HG03432 (cell line): Measurements from ENCODE around the gene GPRIN3.
A peak's percentile ranks its signal among the peaks of the same experiment; 100 is the strongest.
"Not testable (repeated sequence)": the region's sequence is repeated elsewhere in the genome, so short reads cannot be mapped to it uniquely, and the experiment has no call there.

Source experiments
- ATAC-seq: cut with Tn5 transposase; IDR thresholded peaks from one replicate; pipeline ENCODE4 v1.9.1; 2021; ENCODE audit warnings: mild to moderate bottlenecking, moderate library complexity; ENCODE audit not compliant: unreplicated experiment

GPRIN3 gene

GRCh38 chr4:89222170-89222569 is 85.4 kb downstream of the GPRIN3 start:
- peak; percentile 56 for ATAC-seq

- no peak for ATAC-seq
These were observed 86.3 kb downstream of the GPRIN3 start for GRCh38 chr4:89221167-89221867.

- no peak for ATAC-seq
These were observed 89.0 kb downstream of the GPRIN3 start for GRCh38 chr4:89218587-89218986.

DNA sequence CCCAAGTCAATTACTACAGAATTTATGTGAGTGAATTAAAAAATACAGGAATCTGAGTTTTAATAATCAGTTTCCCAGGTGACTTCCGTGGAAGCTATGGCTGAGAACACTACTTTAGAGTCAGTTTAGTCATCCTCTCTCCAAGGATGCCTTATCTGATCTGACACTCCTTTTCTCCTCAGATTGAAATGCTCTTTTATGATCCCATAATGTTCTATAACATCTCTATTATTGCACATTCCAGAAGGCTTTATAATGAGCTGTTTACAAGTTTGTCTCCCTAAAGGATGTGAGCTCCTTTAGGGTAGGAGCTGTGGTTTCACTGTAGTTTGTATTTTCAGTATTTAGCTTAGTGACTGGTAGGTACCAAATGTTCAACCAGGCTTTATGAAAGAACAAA is 90.0 kb downstream of the GPRIN3 start:
- no peak for ATAC-seq

- ATAC-seq = no peak
These were observed 90.7 kb downstream of the GPRIN3 start for GRCh38 chr4:89216866-89217265.

- no peak for ATAC-seq
These were observed 91.2 kb downstream of the GPRIN3 start for GRCh38 chr4:89216422-89216821.

DNA sequence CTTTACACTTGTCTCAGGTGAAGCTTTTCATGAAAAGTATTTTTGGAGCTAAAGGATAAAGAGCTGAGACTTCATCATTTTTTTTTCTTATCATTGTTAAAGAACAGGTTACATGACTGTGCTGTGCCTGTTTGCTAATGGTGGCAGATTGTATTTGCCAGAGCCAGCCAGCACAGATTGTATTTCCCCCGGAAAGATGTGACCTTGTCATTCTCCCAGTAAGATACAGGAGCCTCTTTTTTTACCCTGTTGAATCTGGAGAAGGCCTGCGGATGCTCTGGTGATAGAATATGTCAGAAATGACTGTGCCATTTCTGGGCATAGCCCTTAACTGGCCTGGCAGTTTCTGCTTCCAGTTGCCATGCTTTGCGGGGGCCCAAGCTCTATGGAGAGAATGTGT is 91.9 kb downstream of the GPRIN3 start:
- ATAC-seq = no peak

DNA sequence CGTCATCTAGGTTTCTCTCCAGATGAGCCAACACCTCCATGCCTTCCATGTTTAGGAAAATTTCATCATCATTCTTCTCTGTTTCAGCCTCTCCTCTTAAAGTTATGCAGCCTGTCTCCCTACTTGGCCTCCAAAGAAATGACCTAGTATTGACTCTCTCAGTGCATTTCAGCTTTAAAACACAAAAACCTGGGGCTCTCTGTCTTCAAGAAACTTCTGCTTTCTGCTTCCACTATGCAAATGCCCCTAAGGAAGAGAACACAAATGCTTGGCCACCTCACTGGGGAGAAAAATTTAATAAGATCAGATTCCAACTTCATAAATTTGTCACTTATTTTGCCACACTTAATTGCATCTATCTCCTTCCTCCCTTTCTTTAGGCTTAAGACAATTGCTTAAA is 93.3 kb downstream of the GPRIN3 start:
- ATAC-seq = no peak

DNA sequence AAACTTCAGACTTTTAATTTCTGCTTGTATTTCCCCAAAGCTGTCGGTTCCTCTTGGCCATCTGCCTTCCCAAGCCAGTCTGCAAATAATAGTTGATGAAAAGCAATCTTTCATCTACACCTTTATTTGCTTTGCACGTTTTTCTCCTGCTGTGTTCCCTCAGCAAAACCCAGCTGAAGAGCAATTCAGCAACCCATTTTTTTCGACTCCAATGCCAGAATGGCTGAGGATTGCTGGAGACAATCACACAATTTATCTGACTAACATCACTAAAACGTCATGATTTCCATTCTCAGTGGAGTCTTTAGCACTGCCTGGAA is 94.3 kb downstream of the GPRIN3 start:
- ATAC-seq = no peak

- no peak for ATAC-seq
These were observed 94.8 kb downstream of the GPRIN3 start for GRCh38 chr4:89212666-89213381.

- no peak for ATAC-seq
These were observed 103.0 kb downstream of the GPRIN3 start for GRCh38 chr4:89204624-89205023.

- ATAC-seq = no peak
These were observed 103.7 kb downstream of the GPRIN3 start for GRCh38 chr4:89203902-89204301.

GRCh38 chr4:89199394-89199793 is 108.2 kb downstream of the GPRIN3 start:
- not testable (repeated sequence) for ATAC-seq

- no peak for ATAC-seq
These were observed 109.7 kb downstream of the GPRIN3 start for GRCh38 chr4:89197920-89198319.

DNA sequence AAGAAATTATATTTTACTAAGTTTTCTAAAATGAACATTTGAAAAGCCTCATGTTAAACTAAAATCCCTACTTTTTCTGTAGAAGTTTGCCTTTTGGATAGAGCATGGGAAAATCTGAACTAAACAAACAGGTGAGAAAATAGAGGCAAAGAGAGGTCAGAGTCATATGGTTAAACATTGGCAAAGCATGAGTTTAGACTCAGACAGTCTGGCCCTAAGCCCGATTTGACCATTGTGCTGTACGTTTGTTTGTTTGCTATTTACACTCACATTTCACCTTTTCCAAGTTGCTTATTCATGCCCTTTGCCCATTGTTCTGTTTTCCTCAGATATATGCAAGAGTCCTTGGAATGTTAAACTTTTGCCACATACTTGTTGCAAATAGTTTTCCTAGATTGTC is 110.9 kb downstream of the GPRIN3 start:
- ATAC-seq = no peak

DNA sequence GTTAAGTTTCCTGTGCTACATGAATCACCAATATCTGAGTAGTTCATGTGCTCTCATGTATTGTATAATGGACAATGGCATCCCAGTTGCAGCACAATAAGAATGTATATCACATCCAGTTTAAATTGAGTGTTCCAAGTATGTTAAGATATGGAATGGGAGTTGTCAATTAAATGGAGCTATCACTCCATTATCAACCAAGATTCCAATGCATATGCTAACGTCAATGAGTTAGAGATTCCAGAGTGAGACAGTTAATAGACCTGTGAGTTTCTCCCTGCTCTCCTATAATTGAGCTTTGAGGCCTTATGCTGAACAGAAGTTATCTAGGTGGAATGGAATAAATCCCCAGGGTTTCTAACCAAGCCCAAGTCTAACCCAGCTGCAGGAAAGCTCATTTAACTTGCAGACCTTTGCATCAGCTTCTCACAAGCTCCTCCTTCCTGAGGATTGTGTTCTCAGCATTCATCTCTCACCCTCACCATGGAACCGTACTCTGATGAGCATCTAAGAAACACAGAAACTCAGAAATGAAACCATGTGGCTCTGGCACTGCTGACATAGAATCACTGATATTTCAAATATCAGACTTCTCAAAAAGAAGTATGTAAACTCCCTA is 111.4 kb downstream of the GPRIN3 start:
- ATAC-seq = no peak

- no peak for ATAC-seq
These were observed 113.8 kb downstream of the GPRIN3 start for GRCh38 chr4:89193843-89194242.
